ENCODE measurements around the gene CEP55.

DNA sequence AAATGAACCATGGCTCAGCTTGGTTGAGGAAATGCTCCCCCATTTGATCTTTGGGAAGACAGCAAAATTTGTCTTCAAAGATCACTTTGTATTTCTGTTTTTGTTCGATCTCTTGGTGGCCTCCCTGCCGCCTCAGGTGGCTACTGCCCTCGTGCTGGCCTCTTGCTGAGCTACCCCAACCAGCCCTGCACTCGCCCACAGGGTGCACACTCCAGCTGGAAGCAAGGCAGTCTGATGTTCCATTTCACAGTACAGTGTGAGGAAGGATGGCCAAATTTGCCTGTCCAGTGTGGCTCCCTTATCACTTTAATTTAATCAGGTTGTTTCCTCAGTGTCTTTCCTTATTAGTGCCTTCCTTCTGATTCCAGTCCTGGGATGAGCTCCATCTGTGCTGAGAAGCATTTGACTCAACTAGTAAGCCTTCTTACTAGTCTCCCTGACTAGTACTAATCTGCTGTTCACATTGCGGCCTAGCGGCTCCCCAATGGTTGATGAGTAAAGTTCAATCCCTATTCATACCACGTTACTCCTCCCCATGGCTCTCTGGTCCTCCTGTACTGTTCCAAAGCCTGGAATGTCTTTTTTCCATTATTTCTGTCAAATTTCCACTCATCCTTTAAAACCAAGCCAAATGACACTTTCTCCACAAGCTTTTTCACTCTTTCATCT lies 22.5 kb upstream of the CEP55 start:
- TF ChIP-seq POLR2A (IDR thresholded peaks at IDR 0.05) (no peak), CTCF (IDR thresholded peaks at IDR 0.05) (no peak)
